ENCODE measurements around the gene CNTNAP4.

- TF ChIP-seq CTCF (IDR thresholded peaks at IDR 0.05), result no peak
- TF ChIP-seq POLR2A (IDR thresholded peaks at IDR 0.05), result no peak
Observed at GRCh38 chr16:76268824-76269223, 8.4 kb upstream of the CNTNAP4 start.

Measured in body of pancreas (tissue), 4 donors.